ENCODE measurements around the gene PLCG2.
"Not testable (repeated sequence)": the region's sequence is repeated elsewhere in the genome, so short reads cannot be mapped to it uniquely, and the experiment has no call there.

The PLCG2 gene

DNA sequence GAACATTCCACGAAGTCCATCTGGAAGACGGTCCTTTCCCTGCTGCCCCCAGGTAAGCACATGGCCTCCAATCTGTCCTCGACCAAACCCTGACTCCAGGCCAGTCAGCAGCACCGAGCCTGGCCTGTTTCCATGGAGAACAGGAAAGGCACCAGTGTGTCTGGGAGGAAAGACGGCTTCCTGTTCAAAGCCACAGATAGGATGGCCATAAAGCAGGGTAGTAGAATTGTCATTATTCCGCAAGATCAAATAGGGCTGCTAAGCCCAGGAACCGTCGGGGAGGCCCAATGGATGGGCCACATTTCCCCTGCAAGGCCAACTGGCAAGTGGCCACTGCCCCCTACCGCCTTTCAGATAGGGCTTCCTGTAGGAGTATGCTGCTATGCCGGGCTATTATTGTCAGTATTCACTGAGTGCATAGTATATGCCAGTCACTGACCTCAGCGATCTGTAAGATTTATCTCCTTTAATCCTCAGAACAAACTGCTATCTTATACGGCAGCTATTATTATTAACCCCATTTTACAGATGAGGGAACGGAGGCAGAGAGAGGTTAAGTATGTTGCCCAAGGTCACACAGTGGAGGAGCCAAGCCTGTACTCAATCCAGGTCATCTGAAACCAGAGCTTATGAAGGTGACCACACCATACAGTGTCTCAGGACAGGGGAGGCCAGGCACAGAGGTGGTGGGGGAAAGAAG, 23.0 kb upstream of the PLCG2 start:
- DNase-seq, result no peak

DNA sequence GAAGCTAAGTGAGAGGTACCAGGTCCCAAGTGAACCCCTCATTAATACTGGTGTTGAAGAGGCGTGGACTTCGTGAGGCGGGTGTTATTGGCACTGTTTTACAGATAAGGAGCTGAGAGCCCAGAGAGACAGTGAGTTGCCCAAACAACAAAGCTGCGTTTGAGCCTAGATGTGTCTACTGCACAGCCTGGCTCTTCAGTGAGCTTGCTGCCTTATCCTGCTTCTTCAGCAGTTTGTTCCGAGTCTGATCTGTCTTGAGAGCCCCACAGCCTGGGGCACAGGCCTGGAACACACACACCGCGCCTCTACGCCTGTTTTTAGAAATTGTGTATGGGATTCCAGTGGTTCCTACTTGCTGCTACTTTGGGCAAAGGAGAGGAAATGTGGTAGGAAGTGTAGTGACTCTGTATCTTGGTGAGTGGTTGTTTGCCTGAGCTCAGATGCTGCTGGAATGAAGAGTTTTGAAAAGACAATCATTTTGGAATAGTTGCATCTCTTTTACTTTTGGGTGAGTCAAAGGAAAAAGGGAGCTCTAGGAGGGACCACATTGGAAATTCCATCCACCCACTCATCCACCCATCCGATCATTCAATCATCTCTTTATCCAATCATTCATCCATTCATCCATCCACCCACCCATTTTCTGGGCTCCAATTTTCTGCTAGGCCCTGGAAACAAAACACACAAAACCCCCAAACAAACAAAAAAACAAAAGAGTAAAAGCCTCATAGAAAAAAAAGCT, 22.3 kb upstream of the PLCG2 start:
- DNase-seq, result no peak

DNA sequence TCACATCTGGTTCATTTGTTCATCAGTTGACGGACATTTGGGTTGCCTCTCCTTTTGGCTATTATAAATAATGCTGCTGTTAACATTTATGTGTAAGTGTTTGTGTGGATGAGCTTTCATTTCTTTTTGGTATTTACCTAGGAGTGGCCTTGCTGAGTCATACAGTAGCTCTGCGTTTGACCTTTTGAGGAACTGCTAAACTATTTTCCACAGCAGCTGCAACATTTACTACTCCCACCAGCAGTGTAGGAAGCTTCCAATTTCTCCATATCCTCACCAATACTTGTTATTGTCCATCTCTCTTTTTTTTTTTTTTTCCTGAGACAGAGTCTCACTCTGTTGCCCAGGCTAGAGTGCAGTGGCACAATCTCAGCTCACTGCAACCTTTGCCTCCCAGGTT, 20.7 kb upstream of the PLCG2 start:
- DNase-seq, result no peak

DNA sequence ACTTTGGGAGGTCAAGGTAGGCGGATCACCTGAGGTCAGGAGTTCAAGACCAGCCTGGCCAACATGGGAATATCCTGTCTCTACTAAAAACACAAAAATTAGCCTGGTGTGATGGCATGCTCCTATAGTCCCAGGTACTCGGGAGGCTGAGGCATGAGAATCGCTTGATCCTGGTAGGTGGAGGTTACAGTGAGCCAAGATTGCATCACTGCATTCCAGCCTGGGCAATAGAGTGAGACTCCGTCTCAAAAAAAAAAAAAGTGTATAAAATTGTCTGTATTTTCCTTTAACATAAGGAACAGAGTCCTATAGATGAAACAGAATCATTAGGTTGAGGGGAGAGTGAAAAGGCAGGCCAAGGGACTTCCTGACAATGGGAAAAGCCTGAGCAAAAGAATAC, 16.8 kb upstream of the PLCG2 start:
- DNase-seq, result not testable (repeated sequence)

DNA sequence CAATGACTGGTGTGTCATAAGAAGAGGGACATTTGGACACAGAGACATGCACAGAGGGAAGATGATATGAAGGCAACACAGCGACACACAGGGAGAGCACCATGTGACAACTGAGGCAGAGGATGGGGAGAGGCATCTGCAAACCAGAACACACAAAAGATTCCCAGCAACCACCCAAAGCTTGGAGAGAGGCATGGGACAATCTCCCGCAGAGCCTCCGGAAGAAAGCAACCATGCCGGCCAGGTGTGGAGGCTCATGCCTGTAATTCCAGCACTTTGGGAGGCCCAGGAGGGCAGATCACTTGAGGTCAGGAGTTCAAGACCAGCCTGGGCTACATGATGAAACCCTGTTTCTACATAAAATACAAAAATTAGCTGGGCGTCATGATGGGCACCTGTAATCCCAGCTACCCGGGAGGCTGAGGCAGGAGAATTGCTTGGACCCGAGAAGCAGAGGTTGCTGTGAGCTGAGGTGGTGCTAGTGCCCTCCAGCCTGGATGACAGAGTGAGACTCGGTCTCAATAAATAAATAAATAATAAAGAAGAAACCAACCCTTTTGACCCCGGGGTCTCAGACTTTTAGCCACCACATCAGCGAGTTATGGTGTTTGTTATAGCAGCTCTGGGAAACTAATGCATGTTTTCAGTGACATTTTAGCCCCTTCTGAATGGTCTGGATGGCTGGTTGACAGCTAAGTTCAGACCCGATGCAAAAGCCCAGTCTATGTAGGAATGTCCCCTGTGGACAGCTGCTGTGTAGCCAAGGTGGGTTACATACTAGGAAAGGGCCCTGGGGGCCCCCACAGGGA, 13.8 kb upstream of the PLCG2 start:
- no peak for DNase-seq

DNA sequence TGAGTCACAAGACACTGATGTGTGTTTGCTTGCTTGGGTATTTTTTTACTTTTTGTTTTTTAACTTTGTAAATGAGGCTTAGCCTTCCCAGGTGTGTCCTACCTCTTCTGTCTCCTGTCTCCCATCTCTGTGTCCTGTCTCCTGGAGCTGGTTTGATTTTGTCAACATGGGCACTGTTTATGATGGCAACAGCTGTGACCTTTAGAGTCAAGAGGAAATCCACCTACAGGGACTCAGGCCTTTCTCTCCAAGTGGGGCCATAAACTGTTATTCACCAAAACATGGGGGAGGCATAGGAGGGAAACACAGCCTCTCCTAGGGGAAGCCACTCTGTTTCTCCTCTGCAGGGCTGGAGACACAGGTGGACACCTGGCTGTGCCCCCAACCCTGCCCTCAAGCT, 13.1 kb upstream of the PLCG2 start:
- no peak for DNase-seq

DNA sequence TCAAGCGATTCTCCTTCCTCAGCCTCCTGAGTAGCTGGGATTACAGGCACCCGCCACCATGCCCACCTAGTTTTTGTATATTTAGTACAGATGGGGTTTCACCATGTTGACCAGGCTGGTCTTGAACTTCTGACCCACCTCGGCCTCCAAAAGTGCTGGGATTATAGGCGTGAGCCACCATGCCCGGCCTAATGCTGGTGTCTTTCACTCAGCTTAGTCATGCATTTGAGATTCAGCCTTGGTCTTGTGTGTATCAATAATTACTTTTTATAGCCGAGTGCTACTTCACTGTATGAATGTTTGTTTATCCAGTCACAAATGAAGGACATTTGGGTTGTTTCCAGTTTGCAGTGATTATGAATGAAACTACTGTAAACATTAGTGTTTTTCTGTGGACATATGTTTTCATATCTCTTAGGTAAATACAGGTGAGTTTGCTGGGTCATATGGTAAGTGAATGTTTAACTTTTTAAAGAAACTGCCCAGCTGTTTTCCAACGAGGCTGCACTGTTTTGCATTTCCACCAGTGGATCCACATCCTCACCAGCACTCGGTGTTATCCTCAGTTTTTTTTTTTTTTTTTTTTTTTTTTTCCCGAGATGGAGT, 11.0 kb upstream of the PLCG2 start:
- no peak for DNase-seq

DNA sequence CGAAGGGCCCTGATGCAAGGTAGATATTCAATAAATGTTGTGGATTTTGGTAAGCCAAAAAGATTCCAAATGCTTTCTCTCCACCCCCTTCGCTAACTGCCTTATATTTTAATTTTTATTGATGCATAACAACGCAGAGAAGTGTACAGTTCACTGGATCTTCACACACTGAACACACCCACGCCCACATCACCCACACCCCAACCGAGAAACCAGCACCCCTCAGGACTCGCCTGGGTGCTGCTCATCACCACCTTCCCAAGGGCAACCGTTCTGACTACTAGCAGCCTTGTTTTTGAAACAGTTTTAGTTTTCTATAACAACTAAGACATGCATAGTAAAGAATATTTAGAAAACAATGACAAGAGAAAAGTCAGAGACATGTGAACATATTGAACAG, 9.1 kb upstream of the PLCG2 start:
- DNase-seq, result no peak

DNA sequence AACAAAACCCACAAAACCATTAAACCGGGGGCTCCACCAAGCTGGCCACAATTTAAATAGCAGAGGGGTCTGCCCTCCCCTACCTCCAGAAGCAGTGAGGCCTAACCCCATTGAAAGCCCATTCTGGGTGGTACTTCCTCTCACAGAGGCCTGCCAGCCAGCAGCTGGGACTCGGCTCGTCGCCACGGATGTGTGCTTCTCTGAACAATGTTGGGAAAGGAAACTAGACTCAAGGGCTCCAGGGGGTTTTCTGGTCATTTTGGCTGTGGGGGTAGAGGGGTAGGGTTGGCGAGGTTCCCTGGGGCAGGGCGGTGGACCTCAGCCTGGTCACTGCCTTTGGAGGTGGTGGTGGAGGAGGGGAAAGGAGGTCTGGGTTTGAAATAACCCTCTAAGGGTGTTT, 4.7 kb upstream of the PLCG2 start:
- no peak for DNase-seq

DNA sequence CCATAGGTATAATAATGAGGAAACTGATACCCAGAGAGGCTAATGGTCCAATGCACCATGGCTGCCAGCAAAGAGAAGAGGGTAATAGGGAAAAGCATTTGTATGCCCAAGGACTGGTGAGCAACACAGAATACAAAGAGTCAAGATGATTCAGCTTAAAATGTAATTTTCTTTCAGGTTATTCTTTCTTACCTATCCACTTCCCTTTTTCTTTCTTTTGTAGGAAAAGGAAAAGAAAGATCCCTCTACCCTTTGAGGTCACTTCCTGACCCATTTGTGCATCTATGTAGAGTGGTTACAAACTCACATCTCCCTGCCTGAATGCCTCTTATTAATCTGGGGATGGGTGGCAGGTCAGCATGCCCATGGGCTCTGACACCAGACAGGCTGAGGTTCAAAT, 3.5 kb upstream of the PLCG2 start:
- DNase-seq, result no peak

DNA sequence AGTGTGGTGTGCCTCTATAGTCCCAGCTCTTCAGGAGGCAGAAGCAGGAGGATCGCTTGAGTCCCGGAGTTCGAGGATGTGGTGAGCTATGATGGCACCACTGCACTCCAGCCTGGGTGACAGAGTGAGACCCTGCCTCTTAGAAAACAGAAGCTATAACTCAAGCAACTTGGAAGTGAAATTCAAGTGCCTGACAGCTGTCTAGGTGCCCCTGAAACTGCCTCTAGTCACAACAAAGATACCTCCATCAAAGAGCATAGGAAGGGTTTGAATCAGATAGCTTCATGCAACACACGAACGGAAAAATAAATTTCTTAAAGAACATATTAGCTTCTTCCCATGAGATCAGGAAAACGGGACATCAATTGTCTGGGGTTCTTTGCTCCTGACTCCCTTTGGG, 860 bp upstream of the PLCG2 start:
- DNase-seq, result no peak

DNA sequence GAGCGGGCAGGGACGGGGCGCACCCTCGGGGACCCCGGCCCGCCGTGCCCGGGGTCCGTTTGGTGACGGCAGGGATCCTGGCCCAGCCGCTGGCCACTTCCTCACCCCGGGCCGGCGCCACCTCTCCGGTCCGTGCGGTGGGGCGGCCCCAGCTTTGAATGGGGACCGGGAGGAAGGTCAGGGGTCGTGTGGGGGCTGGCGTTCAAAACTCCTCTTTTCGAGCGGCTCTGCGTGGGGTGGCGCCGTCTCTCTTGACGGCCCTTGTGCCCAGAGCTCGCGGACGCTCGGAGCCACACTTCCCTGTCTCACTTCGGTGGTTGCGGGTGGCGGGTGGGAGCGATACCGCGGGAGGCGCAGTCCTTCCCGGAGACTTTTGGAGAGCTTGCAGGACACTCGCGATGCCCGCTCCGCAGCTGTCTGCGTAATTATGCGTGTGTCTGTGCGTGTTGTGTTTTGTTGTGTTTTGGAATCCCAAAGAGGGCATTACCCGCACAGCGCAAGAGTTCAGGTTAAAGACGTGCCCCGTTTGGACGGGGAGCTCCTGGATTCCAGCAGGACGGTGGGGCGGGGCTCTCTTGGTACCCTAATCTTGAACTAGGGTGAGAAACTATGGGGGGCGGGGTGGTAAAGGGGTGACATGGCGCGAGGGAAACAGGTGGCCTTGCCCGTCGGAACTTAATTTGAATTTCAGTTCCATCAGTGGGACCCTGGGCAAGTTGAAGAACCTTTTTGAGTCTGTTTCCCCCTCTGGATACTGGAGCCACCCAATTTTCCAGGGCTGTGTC, 637 bp downstream of the PLCG2 start:
- DNase-seq, result peak; percentile 16

DNA sequence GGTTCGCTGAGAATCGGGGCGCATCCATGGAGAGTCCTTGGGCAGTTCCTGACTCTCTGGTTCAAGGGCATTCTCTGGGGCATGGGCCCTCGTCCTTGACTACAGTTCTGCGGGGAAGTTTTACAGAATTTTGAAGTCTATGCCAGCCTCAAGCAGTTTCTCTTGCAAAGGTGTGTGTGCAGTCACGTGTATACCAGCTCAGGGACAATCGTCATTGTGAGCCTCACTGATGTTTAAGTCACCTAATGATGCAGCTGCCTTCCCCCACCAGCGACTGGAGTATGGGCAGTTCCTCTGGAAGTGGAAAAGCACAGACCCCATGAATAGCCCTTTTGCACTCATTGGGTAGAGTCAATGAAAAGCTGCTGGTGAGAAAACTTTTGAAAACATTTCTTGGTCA, 1.3 kb downstream of the PLCG2 start:
- DNase-seq, result no peak

DNA sequence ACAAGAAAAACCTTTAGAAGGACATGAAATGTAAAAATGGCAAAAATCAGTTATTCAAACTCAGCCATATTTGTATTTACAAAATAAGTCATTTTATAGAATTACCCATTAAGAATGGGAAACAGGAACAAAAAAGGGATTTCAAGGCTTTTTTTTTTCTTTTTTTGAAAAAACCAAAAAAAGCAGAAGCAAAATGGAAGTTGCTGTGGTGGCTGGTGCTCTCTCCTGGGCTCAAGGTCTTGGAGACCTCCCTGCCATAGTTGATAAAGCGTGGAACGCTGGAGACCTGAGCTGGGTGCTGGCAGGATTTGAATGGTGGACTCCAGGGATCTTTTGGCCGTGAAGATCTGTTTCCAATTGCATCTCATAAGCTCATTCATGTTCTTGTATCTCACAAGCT, 3.1 kb downstream of the PLCG2 start:
- no peak for DNase-seq

DNA sequence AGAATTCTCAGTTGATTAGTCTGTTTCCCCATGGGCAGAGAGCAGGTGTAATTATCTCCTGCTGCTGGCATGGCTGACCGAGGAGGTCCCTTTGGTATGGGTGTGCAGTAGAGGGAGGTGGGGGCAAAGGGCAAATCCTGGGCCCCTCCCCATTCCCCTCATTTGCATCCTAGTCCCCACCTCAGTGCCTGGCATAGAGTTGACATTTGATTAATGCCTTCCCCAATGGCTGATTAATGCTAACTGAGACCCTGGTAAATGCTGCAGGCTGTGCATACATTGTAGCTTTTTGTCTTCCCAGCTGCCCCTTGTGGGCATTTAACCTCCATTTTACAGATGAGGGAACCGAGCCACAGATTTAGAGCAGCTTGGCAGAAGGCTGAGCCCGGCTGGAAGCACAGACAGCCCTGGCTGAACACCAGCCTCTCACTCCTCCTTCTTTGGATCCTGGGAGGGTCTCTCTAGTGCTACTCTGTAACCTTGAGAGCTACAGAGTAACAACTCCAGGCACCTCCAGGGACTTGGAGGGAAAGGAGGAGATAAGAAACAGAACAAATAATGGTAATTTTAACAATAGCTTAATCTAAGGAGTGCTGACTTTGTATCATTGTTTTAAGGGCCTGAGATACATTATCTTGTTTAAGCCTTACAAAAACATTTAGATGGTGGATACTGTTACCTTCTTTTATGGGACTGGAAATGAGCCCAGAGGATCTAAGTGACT, 5.1 kb downstream of the PLCG2 start:
- no peak for DNase-seq

DNA sequence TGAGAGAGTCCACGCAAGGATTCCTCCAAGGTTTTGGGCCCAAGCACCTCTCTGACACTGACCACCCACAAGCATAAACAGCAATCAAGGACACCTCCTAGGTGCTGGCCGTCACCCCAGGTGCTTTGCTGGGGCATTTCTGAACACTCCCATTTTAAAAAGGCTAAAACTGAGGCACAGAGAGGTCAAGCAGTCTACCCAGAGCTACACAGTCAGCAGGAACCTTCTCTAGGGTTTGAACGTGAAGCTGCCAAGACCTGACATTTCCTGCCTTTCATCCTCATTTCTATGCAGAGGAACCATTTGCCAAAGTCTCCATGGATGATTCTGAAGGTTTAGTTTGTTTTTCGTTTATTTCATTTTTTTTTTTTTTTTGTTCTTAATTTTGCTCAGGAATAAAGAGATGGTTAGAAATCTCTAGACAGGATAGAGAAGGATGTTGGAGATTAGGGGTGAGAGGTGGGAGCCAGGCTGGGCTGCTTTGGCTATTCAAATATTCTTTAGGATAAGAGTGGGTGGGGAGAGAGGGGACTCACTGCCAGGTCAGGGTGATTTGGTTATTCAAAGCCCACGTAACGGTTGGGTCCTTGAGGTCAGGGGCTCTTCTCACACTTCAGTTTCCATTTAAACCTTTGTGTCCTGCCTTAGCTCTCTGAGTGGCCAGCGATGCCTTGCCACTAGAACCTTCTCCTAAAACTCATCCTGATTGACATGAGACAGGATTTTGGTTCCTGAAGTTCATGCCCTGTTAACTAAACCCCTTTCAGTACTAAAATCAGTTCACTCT, 6.2 kb downstream of the PLCG2 start:
- DNase-seq, result no peak

DNA sequence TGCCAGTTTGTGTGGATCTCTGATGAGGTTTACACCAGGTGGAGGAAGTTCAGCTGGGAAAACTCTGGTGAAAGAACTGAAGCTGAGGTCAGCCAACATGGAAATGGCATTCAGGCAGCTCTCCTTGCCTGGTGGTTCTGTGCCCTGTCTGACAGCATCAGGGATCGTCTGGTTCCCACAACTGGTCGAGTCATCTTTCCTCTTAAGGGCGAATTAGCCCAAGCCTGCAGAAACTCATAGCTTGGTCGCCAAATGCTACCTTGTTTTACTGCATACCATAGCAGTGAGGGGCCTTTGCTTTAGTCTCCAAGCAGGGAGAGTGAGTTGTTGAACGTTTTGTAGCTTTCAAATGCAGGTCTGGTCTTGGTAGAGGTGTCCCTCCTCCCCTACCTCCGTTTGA, 7.2 kb downstream of the PLCG2 start:
- no peak for DNase-seq

DNA sequence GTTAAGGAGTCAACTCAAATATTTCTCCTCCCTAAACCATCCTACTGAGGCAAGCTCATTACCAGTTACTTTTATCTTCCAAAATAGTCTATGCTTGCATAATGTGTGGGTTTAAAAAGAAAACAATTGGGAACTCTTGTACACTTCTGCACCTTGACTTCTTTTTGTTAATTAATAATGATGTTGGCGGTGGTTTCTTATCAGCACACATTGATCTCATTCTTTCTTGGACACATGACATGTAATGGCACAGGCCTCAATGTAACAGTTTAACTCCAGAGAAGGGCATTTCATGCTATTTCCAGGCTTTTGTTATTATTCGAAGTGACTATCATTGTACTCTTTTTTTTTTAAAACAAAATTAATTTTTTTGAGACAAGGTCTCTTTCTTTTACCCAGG, 7.8 kb downstream of the PLCG2 start:
- DNase-seq, result no peak

DNA sequence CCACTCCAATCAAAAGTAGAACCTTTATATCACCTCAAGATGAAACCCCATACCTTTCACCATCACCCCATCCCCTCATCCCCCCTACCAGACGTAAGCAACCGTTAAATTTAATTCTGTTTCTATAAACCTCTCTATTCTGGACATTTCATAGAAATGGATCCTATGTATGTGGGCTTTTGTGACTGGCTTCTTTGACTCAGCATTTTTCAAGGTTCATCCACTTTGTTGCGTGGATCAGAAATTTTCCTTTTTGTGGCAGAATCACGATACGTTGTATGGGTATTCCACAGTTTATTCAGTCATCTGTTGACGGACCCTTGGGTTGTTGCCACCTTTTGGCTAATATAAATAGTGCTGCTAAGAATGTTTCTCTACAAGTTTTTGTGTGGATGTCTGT, 8.6 kb downstream of the PLCG2 start:
- DNase-seq, result no peak

DNA sequence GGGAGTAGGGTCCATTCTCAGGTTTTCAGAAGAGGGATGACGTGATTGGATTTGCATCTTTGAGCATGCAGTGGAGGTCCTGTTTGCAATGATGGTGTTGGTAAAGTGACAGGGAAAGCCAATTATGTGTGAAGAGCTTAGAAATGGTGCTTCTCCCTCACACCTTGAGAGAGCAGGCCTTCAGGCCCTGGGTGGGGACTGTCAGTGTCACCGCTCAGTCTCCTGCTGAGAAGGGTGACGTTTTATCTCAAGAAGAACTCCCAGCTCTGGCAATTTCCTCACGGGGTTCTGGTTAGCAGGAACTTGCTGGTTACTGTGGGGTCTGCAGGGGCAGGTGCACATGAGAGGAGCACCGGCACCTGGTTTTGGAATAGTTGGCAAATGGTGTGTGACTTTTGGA, 11.2 kb downstream of the PLCG2 start:
- DNase-seq, result no peak

DNA sequence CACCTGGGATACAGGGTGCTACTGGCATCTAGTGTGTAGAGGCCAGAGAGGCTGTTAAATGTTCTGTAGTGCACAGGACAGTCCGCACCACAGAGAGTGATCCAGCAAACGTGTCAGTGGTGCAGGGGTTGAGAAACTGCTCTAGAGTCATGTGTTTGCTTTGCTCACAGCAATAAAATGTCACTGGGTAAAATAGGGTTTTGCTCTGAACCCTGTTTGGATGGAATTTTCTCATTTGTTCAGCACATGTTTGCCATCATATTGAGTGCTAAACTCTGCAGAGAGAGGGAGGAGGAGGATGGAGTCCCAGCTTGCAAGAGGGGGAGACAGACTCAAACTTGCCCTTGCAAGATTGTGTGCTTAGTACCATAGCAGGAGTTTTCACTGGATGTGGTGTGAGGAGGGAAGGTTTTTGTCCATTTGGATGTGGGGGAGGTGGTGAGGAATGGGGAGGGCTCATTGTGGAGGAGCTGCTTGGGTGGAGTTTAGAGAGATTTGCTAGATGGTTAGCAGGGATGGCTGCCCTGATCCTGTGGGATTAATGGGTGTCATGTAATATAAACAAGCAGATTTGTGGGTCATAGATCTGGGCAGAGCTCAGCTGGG, 11.8 kb downstream of the PLCG2 start:
- no peak for DNase-seq

All from activated CD4-positive, alpha-beta T cell treated with anti-CD3 and anti-CD28 coated beads, Interleukin-2, Interleukin-6, amounts not matched to agents 100 ng/mL and 50 ng/mL, durations not matched to agents 16 hours and 8 hours (primary cell).